GM10248 (cell line): ENCODE results near the gene ZNF470.

Source experiments
- CTCF ChIA-PET: fragments of 300-600 bp; sonication (Branson Sonifier 250); formaldehyde crosslinking; extraction: SDS; loops from one replicate; lab custom pipeline; 2021; ENCODE audit warnings: antibody characterized with exemption; lab: Yijun Ruan, JAX
- POLR2A ChIA-PET: fragments of 350-650 bp; sonication (Branson Sonifier 250); formaldehyde crosslinking; extraction: SDS; loops from one replicate; lab custom pipeline; 2020; ENCODE audit warnings: antibody characterized with exemption; lab: Yijun Ruan, JAX
- DNase-seq: peaks from one replicate; pipeline ENCODE4 v3.0.0; 2012; ENCODE audit errors: extremely low spot score
- CTCF ChIP-seq: IDR thresholded peaks from 2 replicates; pipeline ENCODE4 v1.5.1; 2012; ENCODE audit warnings: mild to moderate bottlenecking, low read depth; ENCODE audit errors: extremely low read depth, missing control alignments, control extremely low read depth

Gene ZNF470

DNA sequence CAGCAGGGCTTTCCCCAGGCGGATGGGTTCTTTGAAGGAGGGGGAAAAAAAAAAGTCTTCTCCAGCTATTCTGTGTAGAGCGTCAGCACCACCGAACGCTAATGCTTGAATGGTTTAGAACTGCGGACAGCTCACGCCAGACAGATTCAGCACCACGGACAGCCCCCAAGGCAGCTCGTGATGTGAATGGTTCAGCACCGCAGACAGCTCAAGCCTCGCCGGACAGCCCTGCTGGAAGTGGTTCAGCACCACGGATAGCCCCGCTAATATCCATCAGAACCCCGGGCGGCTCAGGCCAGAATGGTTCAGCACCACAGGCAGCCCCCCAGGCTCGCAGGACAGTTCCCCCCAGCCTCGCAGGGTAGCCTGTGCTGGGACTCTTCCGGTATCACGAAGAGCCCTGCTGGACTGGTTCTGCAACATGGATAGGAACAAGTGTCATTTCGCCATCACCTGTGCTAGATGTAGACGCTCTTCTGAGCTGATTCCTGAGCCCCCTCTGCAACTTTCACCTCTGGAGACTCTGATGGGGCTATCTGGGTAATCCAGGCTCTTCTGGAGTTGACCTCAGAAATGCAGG lies 70.8 kb downstream of the ZNF470 start:
- ChIA-PET CTCF (no interaction called here), POLR2A (no interaction called here)
- TF ChIP-seq CTCF, result no peak
- peak; percentile 33 for DNase-seq
